H1 (cell line): ENCODE data around the gene TOMM6. TPM values are rescaled to one million over a fixed set of nuclear protein-coding genes. Genes with fewer than 3 reads are reported as not detected.

ENCODE experiments used
- CTCF ChIA-PET: fragments of 300-600 bp; sonication (Branson Sonifier 250); formaldehyde crosslinking; loops from one replicate; lab custom pipeline; 2021; ENCODE audit not compliant: partially characterized antibody; lab: Charles Lee
- POLR2A ChIA-PET: fragments of 300-600 bp; sonication (Branson Sonifier 250); formaldehyde crosslinking; loops from one replicate; lab custom pipeline; 2021; ENCODE audit warnings: inconsistent platforms; ENCODE audit not compliant: partially characterized antibody; lab: Charles Lee
- DNase-seq, 2 experiments: peaks; one replicate each; pipeline versions ENCODE4 v3.0.0 to v3.0.0-alpha.2; 2010 to 2022; ENCODE audit warnings: low spot score in 2 of 2, low read depth in 1 of 2, mixed read lengths in 1 of 2
- FAIRE-seq: peaks from 2 replicates; lab custom pipeline; 2011; peaks lifted over from hg19 to GRCh38; lab: Jason Lieb, UNC
- H2AFZ ChIP-seq: 2 replicates; pipeline ENCODE4 v1.8.1; 2012; ENCODE audit warnings: low read length, inconsistent platforms
- H2AK5ac ChIP-seq: 2 replicates; pipeline ENCODE4 v1.6.1; 2013; ENCODE audit warnings: low read depth, low read length
- H2BK120ac ChIP-seq: replicated peaks from 2 replicates; pipeline ENCODE3; 2013; ENCODE audit warnings: low read depth, low read length, inconsistent platforms
- H2BK12ac ChIP-seq: 2 replicates; pipeline ENCODE4 v1.6.1; 2013; ENCODE audit warnings: low read depth, low read length
- H2BK15ac ChIP-seq: 2 replicates; pipeline ENCODE4 v1.6.1; 2013; ENCODE audit warnings: low read length
- H2BK20ac ChIP-seq: 2 replicates; pipeline ENCODE4 v1.6.1; 2013; ENCODE audit warnings: low read length
- H2BK5ac ChIP-seq: 2 replicates; pipeline ENCODE4 v1.6.1; 2013; ENCODE audit warnings: low read depth, low read length
- H3K14ac ChIP-seq: 2 replicates; pipeline ENCODE4 v1.6.1; 2013; ENCODE audit warnings: inconsistent platforms; ENCODE audit not compliant: insufficient read length
- H3K18ac ChIP-seq: 2 replicates; pipeline ENCODE4 v1.6.1; 2013; ENCODE audit warnings: low read length; ENCODE audit errors: extremely low read depth
- H3K23ac ChIP-seq: 2 replicates; pipeline ENCODE4 v1.6.1; 2013; ENCODE audit warnings: inconsistent platforms; ENCODE audit not compliant: insufficient read length
- H3K23me2 ChIP-seq: 2 replicates; pipeline ENCODE4 v1.6.1; 2013; ENCODE audit warnings: low read depth, low read length
- H3K27ac ChIP-seq: 2 replicates; pipeline ENCODE4 v1.6.1; 2011; ENCODE audit warnings: low read depth, low read length, inconsistent platforms
- H3K27me3 ChIP-seq, 4 experiments: replicated peaks in 1 of 4; 1 replicate in 1 of 4; 2 replicates in 3 of 4; pipeline versions ENCODE4 v1.6.1 to v1.8.1; 2011 to 2013; ENCODE audit warnings: low read length in 3 of 4, mild to moderate bottlenecking in 3 of 4, inconsistent platforms in 2 of 4, mixed read lengths in 2 of 4, moderate library complexity in 1 of 4; ENCODE audit not compliant: control insufficient read depth in 3 of 4, insufficient read depth in 3 of 4; ENCODE audit errors: extremely low read depth in 1 of 4
- H3K36me3 ChIP-seq, 4 experiments: 2 replicates each; pipeline versions ENCODE4 v1.6.1 to v1.8.1; 2011 to 2013; ENCODE audit warnings: mild to moderate bottlenecking in 4 of 4, low read length in 3 of 4, moderate library complexity in 2 of 4, control low read depth in 1 of 4, inconsistent platforms in 1 of 4; ENCODE audit not compliant: insufficient read depth in 4 of 4, control insufficient read depth in 2 of 4
- H3K4ac ChIP-seq: replicated peaks from 2 replicates; pipeline ENCODE3; 2013; ENCODE audit warnings: low read length, low read depth, mixed read lengths, inconsistent platforms; ENCODE audit not compliant: insufficient read length
- H3K4me1 ChIP-seq, 4 experiments: replicated peaks in 1 of 4; 1 replicate in 1 of 4; 2 replicates in 3 of 4; pipeline versions ENCODE4 v1.6.1 to v1.8.1; 2011 to 2013; ENCODE audit warnings: low read length in 3 of 4, inconsistent platforms in 2 of 4, mixed read lengths in 1 of 4; ENCODE audit not compliant: insufficient read depth in 4 of 4, control insufficient read depth in 3 of 4
- H3K4me2 ChIP-seq, 2 experiments: 2 replicates each; pipeline versions ENCODE4 v1.6.1 to v1.8.1; 2011 to 2013; ENCODE audit warnings: low read depth in 2 of 2, low read length in 2 of 2, control low read depth in 1 of 2, inconsistent platforms in 1 of 2, mild to moderate bottlenecking in 1 of 2; ENCODE audit not compliant: insufficient read depth in 1 of 2
- H3K4me3 ChIP-seq, 4 experiments: fragments of 200-600, 300-600 bp in 1 of 4; sonication (generic), shearing (Covaris generic), sonication (Bioruptor Twin) in 1 of 4; 2 replicates each; pipeline versions ENCODE4 v1.5.1 to v1.8.1; 2011 to 2016; ENCODE audit warnings: low read length in 4 of 4, low read depth in 3 of 4, control low read depth in 2 of 4, inconsistent platforms in 2 of 4, mild to moderate bottlenecking in 2 of 4, mixed read lengths in 1 of 4, moderate library complexity in 1 of 4; ENCODE audit not compliant: insufficient read depth in 2 of 4; ENCODE audit errors: extremely low read depth in 1 of 4
- H3K56ac ChIP-seq: replicated peaks from 2 replicates; pipeline ENCODE3; 2013; ENCODE audit warnings: low read depth, mild to moderate bottlenecking, mixed read lengths, low read length, inconsistent platforms; ENCODE audit not compliant: insufficient read length
- H3K79me1 ChIP-seq: 2 replicates; pipeline ENCODE4 v1.6.1; 2013; ENCODE audit warnings: low read depth, low read length, control low read depth
- H3K79me2 ChIP-seq, 2 experiments: 2 replicates each; pipeline versions ENCODE4 v1.6.1 to v1.8.1; 2012 to 2013; ENCODE audit warnings: low read length in 2 of 2, mild to moderate bottlenecking in 2 of 2, inconsistent platforms in 1 of 2; ENCODE audit not compliant: insufficient read depth in 2 of 2, control insufficient read depth in 1 of 2
- H3K9ac ChIP-seq, 4 experiments: replicated peaks in 1 of 4; 1 replicate in 1 of 4; 2 replicates in 3 of 4; pipeline versions ENCODE4 v1.6.1 to v1.8.1; 2011 to 2013; ENCODE audit warnings: low read depth in 3 of 4, low read length in 3 of 4, control low read depth in 2 of 4, mild to moderate bottlenecking in 2 of 4, moderate library complexity in 2 of 4, inconsistent platforms in 1 of 4; ENCODE audit errors: extremely low read depth in 1 of 4
- H3K9me3 ChIP-seq, 2 experiments: 2 replicates each; pipeline versions ENCODE4 v1.6.1 to v1.8.1; 2012 to 2013; ENCODE audit warnings: mild to moderate bottlenecking in 2 of 2, moderate library complexity in 2 of 2, control low read depth in 1 of 2, inconsistent platforms in 1 of 2, low read depth in 1 of 2, low read length in 1 of 2, mixed read lengths in 1 of 2; ENCODE audit not compliant: insufficient read depth in 2 of 2
- H4K20me1 ChIP-seq, 2 experiments: replicated peaks in 1 of 2; 2 replicates each; pipeline versions ENCODE3 to v1.8.1; 2011 to 2013; ENCODE audit warnings: inconsistent platforms in 2 of 2, low read length in 2 of 2, mild to moderate bottlenecking in 1 of 2; ENCODE audit not compliant: insufficient read depth in 2 of 2, control insufficient read depth in 1 of 2
- H4K5ac ChIP-seq: 2 replicates; pipeline ENCODE4 v1.6.1; 2013; ENCODE audit warnings: low read length, low read depth, mixed read lengths, inconsistent platforms; ENCODE audit not compliant: insufficient read length
- H4K8ac ChIP-seq: 2 replicates; pipeline ENCODE4 v1.8.0; 2013; ENCODE audit warnings: mild to moderate bottlenecking, moderate library complexity, low read length, inconsistent platforms; ENCODE audit not compliant: insufficient read depth; ENCODE audit errors: extremely low read depth
- H4K91ac ChIP-seq: replicated peaks from 2 replicates; pipeline ENCODE3; 2013; ENCODE audit warnings: low read length, mixed read lengths, inconsistent platforms; ENCODE audit not compliant: insufficient read length
- BRCA1 ChIP-seq: IDR thresholded peaks from 2 replicates; pipeline ENCODE4 v1.6.1; 2012; ENCODE audit warnings: low read depth, low read length, improper control_type of control experiment
- CBX8 ChIP-seq: fragments of 300-800, 300-1000 bp; sonication (generic); IDR thresholded peaks from 2 replicates; pipeline ENCODE4 v1.7.1; 2016; ENCODE audit warnings: low read depth, low read length, borderline replicate concordance
- HDAC6 ChIP-seq: IDR thresholded peaks from one replicate; pipeline ENCODE4 v1.7.1; 2012; ENCODE audit warnings: low read depth, mild to moderate bottlenecking, inconsistent platforms, low read length, moderate library complexity
- JUN ChIP-seq: IDR thresholded peaks from 2 replicates; pipeline ENCODE4 v1.6.1; 2011; ENCODE audit warnings: low read depth, mild to moderate bottlenecking, improper control_type of control experiment, low read length
- KDM1A ChIP-seq: fragments of 200-600, 300-600 bp; sonication (generic); IDR thresholded peaks from 2 replicates; pipeline ENCODE4 v1.7.1; 2016; ENCODE audit warnings: mild to moderate bottlenecking, low read length, borderline replicate concordance
- KDM4A ChIP-seq: IDR thresholded peaks from one replicate; pipeline ENCODE4 v1.7.1; 2012; ENCODE audit warnings: low read depth, mild to moderate bottlenecking, moderate library complexity, low read length, inconsistent platforms; ENCODE audit not compliant: severe bottlenecking
- PHF8 ChIP-seq: fragments of 200-600 bp; sonication (generic); conservative IDR thresholded peaks from 2 replicates; pipeline ENCODE4 v1.7.1; 2012; ENCODE audit warnings: low read depth, mild to moderate bottlenecking, inconsistent platforms, low read length, moderate library complexity
- POU5F1 ChIP-seq: IDR thresholded peaks from 2 replicates; pipeline ENCODE4 v1.6.1; 2011; ENCODE audit warnings: low read depth, mild to moderate bottlenecking, low read length, moderate library complexity
- RNF2 ChIP-seq: fragments of 200-900, 300-1000 bp; sonication (generic); IDR thresholded peaks from 2 replicates; pipeline ENCODE4 v1.7.1; 2016; ENCODE audit warnings: borderline replicate concordance, low read depth, mild to moderate bottlenecking, antibody characterized with exemption, low read length; ENCODE audit not compliant: poor library complexity, severe bottlenecking; ENCODE audit errors: missing control alignments
- SIN3A ChIP-seq, 2 experiments: IDR thresholded peaks in 1 of 2; conservative IDR thresholded peaks in 1 of 2; 2 replicates each; pipeline ENCODE4 v1.6.1; 2011 to 2012; ENCODE audit warnings: low read length in 2 of 2, improper control_type of control experiment in 1 of 2, low read depth in 1 of 2, mild to moderate bottlenecking in 1 of 2
- SUZ12 ChIP-seq: fragments of 200-600 bp; sonication (generic); IDR thresholded peaks from 2 replicates; pipeline ENCODE4 v1.6.1; 2012; ENCODE audit warnings: mild to moderate bottlenecking, inconsistent platforms, low read length, moderate library complexity, mixed read lengths
- TEAD4 ChIP-seq: IDR thresholded peaks from 2 replicates; pipeline ENCODE4 v1.6.1; 2012; ENCODE audit warnings: low read depth, low read length, inconsistent platforms, mixed read lengths
- YY1 ChIP-seq: IDR thresholded peaks from 2 replicates; pipeline ENCODE4 v1.6.1; 2011; ENCODE audit warnings: low read depth, mild to moderate bottlenecking, low read length
- WGBS, 2 experiments: shearing (Covaris generic) in 1 of 2; methylation state at CpG; one replicate each; pipeline versions ENCODE4 v1.1.6 to v1.1.7; 2013 to 2015; ENCODE audit warnings: low lambda C conversion rate in 2 of 2, mixed read lengths in 2 of 2, inconsistent platforms in 1 of 2, low coverage in 1 of 2, missing lambda C conversion rate in 1 of 2; ENCODE audit not compliant: insufficient replicate concordance in 2 of 2, insufficient coverage in 1 of 2, insufficient read length in 1 of 2; ENCODE audit errors: extremely low coverage in 1 of 2, missing lambda C conversion rate in 1 of 2; 5-methylcytosine and 5-hydroxymethylcytosine counted together
- polyA plus RNA-seq, 7 experiments: library from polyadenylated mRNA; depleted of rRNA in 3 of 7; stranded (reverse) in 5 of 7; unstranded in 2 of 7; fragments of >200 nt in 5 of 7; fragments of 200-250 nt in 2 of 7; gene quantifications; 1 replicate in 5 of 7; 2 replicates in 1 of 7; 4 replicates in 1 of 7; pipeline versions ENCODE4 v1.2.1 to v1.2.3, GENCODE V29; 2011 to 2013; ENCODE audit warnings: missing spikeins in 2 of 7, mixed read lengths in 2 of 7
- total RNA-seq: library from RNA; stranded (reverse); fragmentation: NEBNext Ultra II Directional; extraction: Animal tissue kit (Norgen Biotek cat#: 25700); gene quantifications from 2 replicates; pipeline ENCODE4 v1.2.1, GENCODE V29; 2021

The TOMM6 gene
- total and polyA plus RNA-seq, 2 of the 8 experiments (the other 6 are each of a cell fraction or from before 2014, with no cell fraction given) = 228 to 560 TPM

GRCh38 chr6:41748102-41748477 is 39.4 kb upstream of the TOMM6 start:
- no peaks in the 10 kb centered on the region for H4K20me1 ChIP-seq
- no peak overlapping the region for H3K9ac ChIP-seq
- FAIRE-seq (no peak), DNase-seq (no peak)
- H2BK12ac ChIP-seq = no peak overlapping the region
- no peak overlapping the region for H3K4me2 ChIP-seq
- no peak overlapping the region for H4K5ac ChIP-seq
- no peaks in the 10 kb centered on the region for H3K36me3 ChIP-seq
- no peak overlapping the region for H3K23ac ChIP-seq
- no peak overlapping the region for H4K91ac ChIP-seq
- 95% methylated on average over 6 of the region's 6 CpGs; no CpG with 5 or more reads in 1 of the 2 experiments for WGBS, 2 experiments
- H3K79me1 ChIP-seq = no peaks in the 10 kb centered on the region
- CTCF ChIA-PET = interaction anchor here (1.0 to 4.4 kb wide), 6 partner anchors 8 to 43 kb away, joined by 3 to 21 read pairs (median 6); no protein-coding TSS in a partner anchor
- H3K14ac ChIP-seq = no peak overlapping the region
- POLR2A ChIA-PET = no interaction called here
- H3K18ac ChIP-seq = no peak overlapping the region
- H2BK20ac ChIP-seq = no peak overlapping the region
- no peak overlapping the region for H2BK5ac ChIP-seq
- no peak overlapping the region for H2BK120ac ChIP-seq
- no peaks in the 10 kb centered on the region for H3K23me2 ChIP-seq
- H3K4ac ChIP-seq = no peak overlapping the region
- H3K9me3 ChIP-seq = no peaks in the 10 kb centered on the region
- H2AFZ ChIP-seq = no peak overlapping the region
- H3K56ac ChIP-seq = no peak overlapping the region
- no peak overlapping the region for H3K4me3 ChIP-seq
- no peak overlapping the region for H2AK5ac ChIP-seq
- H3K79me2 ChIP-seq = no peaks in the 10 kb centered on the region
- H3K27me3 ChIP-seq = no peaks in the 10 kb centered on the region
- H3K4me1 ChIP-seq = peaks cover 0 to 3% (median 0%) of the 10 kb centered on the region in 4 experiments; a peak in 2 of 7 replicates
- no peak for TF ChIP-seq SUZ12
- no peak for TF ChIP-seq HDAC6
- TF ChIP-seq BRCA1 = no peak
- TF ChIP-seq SIN3A (conservative IDR thresholded peaks at IDR 0.05 in 1 of 2, IDR thresholded peaks at IDR 0.05 in 1 of 2; ENCODE audit: low read depth in 1 of 2, low read length in 2 of 2) = no peak
- no peak for TF ChIP-seq KDM4A
- no peak for TF ChIP-seq YY1
- TF ChIP-seq POU5F1 = no peak
- no peak for TF ChIP-seq CBX8
- no peak for TF ChIP-seq RNF2
- TF ChIP-seq JUN = no peak
- no peak for TF ChIP-seq PHF8
- no peak for TF ChIP-seq KDM1A
- no peak for TF ChIP-seq TEAD4
- H4K8ac ChIP-seq = no peak overlapping the region
- H3K27ac ChIP-seq = no peak overlapping the region
- no peak overlapping the region for H2BK15ac ChIP-seq
